Lower leg skin (tissue), 3 donors: ENCODE measurements around the gene SERPINA1.
"Not testable (repeated sequence)": the region's sequence is repeated elsewhere in the genome, so short reads cannot be mapped to it uniquely, and the experiment has no call there.

ENCODE experiments used
- CTCF ChIP-seq, 3 donors: fragments of 450-650 bp; IDR thresholded peaks; one replicate each; pipeline ENCODE4 v1.5.1; 2016; ENCODE audit warnings: antibody characterized with exemption in 3 of 3, mild to moderate bottlenecking in 3 of 3, moderate library complexity in 2 of 3
- POLR2A ChIP-seq, 2 donors: fragments of 450-650 bp; IDR thresholded peaks; one replicate each; pipeline ENCODE4 v1.6.1; 2016 to 2017; ENCODE audit warnings: antibody characterized with exemption in 2 of 2, mild to moderate bottlenecking in 1 of 2, moderate library complexity in 1 of 2

- TF ChIP-seq CTCF, POLR2A (IDR thresholded peaks at IDR 0.05): not testable (repeated sequence)
These were observed 29.2 kb upstream of the SERPINA1 start for GRCh38 chr14:94417497-94418205.
